IMR-90 (cell line): ENCODE data around the gene NT5DC3.

Experiments
- BHLHE40 ChIP-seq: fragments of 150-350 bp; IDR thresholded peaks from 2 replicates; pipeline ENCODE4 v1.6.1; 2016; ENCODE audit warnings: mild to moderate bottlenecking, low read depth, low read length
- CEBPB ChIP-seq: IDR thresholded peaks from 2 replicates; pipeline ENCODE4 v1.6.1; 2012; ENCODE audit warnings: low read depth, low read length, improper control_type of control experiment
- FOS ChIP-seq: fragments of 150-350 bp; IDR thresholded peaks from 2 replicates; pipeline ENCODE4 v1.6.1; 2016; ENCODE audit warnings: low read depth, low read length
- MAFK ChIP-seq: IDR thresholded peaks from 2 replicates; pipeline ENCODE4 v1.6.1; 2012; ENCODE audit warnings: low read depth, low read length, improper control_type of control experiment
- MAZ ChIP-seq: IDR thresholded peaks from 2 replicates; pipeline ENCODE4 v1.6.1; 2012; ENCODE audit warnings: low read depth, mild to moderate bottlenecking, low read length, improper control_type of control experiment, moderate library complexity, borderline replicate concordance
- MXI1 ChIP-seq: IDR thresholded peaks from 2 replicates; pipeline ENCODE4 v1.6.1; 2012; ENCODE audit warnings: low read depth, mild to moderate bottlenecking, low read length, moderate library complexity, borderline replicate concordance
- POLR2A ChIP-seq: IDR thresholded peaks from 2 replicates; pipeline ENCODE4 v1.6.1; 2012; ENCODE audit warnings: mild to moderate bottlenecking, low read depth, low read length
- RAD21 ChIP-seq: IDR thresholded peaks from 2 replicates; pipeline ENCODE4 v1.6.1; 2012; ENCODE audit warnings: low read length, improper control_type of control experiment
- RCOR1 ChIP-seq: IDR thresholded peaks from 2 replicates; pipeline ENCODE4 v1.6.1; 2012; ENCODE audit warnings: mild to moderate bottlenecking, low read length, improper control_type of control experiment; ENCODE audit not compliant: insufficient replicate concordance
- RFX5 ChIP-seq: IDR thresholded peaks from 2 replicates; pipeline ENCODE4 v1.8.0; 2012; ENCODE audit warnings: low read depth, mild to moderate bottlenecking, low read length, moderate library complexity
- SMC3 ChIP-seq: fragments of 150-350 bp; IDR thresholded peaks from 2 replicates; pipeline ENCODE4 v1.6.1; 2016; ENCODE audit warnings: low read depth, mild to moderate bottlenecking, antibody characterized with exemption, low read length, moderate library complexity
- TF ChIP-seq, protein P1 (sequence below): conservative IDR thresholded peaks from 2 replicates; pipeline ENCODE4 v1.5.1; 2012; ENCODE audit warnings: mild to moderate bottlenecking, low read depth, low read length, improper control_type of control experiment
- TF ChIP-seq, protein P2 (sequence below): fragments of 150-350 bp; IDR thresholded peaks from 2 replicates; pipeline ENCODE4 v1.6.1; 2017; ENCODE audit warnings: mild to moderate bottlenecking, antibody characterized with exemption, low read length, low read depth
- TF ChIP-seq, protein P3 (sequence below): fragments of 150-350 bp; IDR thresholded peaks from 2 replicates; pipeline ENCODE4 v1.6.1; 2016; ENCODE audit warnings: low read depth, mild to moderate bottlenecking, low read length, moderate library complexity, borderline replicate concordance

- TF ChIP-seq, protein P1, sequence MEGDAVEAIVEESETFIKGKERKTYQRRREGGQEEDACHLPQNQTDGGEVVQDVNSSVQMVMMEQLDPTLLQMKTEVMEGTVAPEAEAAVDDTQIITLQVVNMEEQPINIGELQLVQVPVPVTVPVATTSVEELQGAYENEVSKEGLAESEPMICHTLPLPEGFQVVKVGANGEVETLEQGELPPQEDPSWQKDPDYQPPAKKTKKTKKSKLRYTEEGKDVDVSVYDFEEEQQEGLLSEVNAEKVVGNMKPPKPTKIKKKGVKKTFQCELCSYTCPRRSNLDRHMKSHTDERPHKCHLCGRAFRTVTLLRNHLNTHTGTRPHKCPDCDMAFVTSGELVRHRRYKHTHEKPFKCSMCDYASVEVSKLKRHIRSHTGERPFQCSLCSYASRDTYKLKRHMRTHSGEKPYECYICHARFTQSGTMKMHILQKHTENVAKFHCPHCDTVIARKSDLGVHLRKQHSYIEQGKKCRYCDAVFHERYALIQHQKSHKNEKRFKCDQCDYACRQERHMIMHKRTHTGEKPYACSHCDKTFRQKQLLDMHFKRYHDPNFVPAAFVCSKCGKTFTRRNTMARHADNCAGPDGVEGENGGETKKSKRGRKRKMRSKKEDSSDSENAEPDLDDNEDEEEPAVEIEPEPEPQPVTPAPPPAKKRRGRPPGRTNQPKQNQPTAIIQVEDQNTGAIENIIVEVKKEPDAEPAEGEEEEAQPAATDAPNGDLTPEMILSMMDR, result no peak
- TF ChIP-seq POLR2A (no peak), MAFK (no peak), SMC3 (no peak), MXI1 (no peak), FOS (no peak), RAD21 (no peak), CEBPB (no peak), BHLHE40 (no peak), MAZ (no peak), RFX5 (no peak), RCOR1 (no peak)
- TF ChIP-seq, protein P2, sequence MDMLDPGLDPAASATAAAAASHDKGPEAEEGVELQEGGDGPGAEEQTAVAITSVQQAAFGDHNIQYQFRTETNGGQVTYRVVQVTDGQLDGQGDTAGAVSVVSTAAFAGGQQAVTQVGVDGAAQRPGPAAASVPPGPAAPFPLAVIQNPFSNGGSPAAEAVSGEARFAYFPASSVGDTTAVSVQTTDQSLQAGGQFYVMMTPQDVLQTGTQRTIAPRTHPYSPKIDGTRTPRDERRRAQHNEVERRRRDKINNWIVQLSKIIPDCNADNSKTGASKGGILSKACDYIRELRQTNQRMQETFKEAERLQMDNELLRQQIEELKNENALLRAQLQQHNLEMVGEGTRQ, result no peak
- TF ChIP-seq, protein P3, sequence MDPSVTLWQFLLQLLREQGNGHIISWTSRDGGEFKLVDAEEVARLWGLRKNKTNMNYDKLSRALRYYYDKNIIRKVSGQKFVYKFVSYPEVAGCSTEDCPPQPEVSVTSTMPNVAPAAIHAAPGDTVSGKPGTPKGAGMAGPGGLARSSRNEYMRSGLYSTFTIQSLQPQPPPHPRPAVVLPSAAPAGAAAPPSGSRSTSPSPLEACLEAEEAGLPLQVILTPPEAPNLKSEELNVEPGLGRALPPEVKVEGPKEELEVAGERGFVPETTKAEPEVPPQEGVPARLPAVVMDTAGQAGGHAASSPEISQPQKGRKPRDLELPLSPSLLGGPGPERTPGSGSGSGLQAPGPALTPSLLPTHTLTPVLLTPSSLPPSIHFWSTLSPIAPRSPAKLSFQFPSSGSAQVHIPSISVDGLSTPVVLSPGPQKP, result no peak
These were observed 46.5 kb downstream of the NT5DC3 start for GRCh38 chr12:103794309-103795213.
